Hepatocyte (in vitro differentiated cells): ENCODE results near the gene PXDC1. TPM values are rescaled to one million over a fixed set of nuclear protein-coding genes. Genes with fewer than 3 reads are reported as not detected.

Experiments
- DNase-seq: peaks from one replicate; pipeline ENCODE4 v3.0.0-alpha.2; 2016; ENCODE audit warnings: low spot score
- H2AFZ ChIP-seq: fragments of 200-600 bp; sonication (generic); 2 replicates; pipeline ENCODE4 v1.6.0; 2016; ENCODE audit warnings: antibody characterized with exemption, mild to moderate bottlenecking
- H3K27ac ChIP-seq: fragments of 200-600 bp; sonication (generic); 2 replicates; pipeline ENCODE4 v1.5.1; 2016; ENCODE audit warnings: mild to moderate bottlenecking
- H3K27me3 ChIP-seq: fragments of 200-600 bp; sonication (generic); 2 replicates; pipeline ENCODE4 v1.6.1; 2016
- H3K36me3 ChIP-seq: fragments of 200-600 bp; sonication (generic); replicated peaks from 2 replicates; pipeline ENCODE4 v1.5.1; 2016; ENCODE audit warnings: low read depth; ENCODE audit not compliant: insufficient read depth
- H3K4me1 ChIP-seq: fragments of 200-600 bp; sonication (generic); 2 replicates; pipeline ENCODE4 v1.5.1; 2016; ENCODE audit warnings: mild to moderate bottlenecking, moderate library complexity; ENCODE audit not compliant: insufficient read depth
- H3K4me2 ChIP-seq: fragments of 200-600 bp; sonication (generic); 2 replicates; pipeline ENCODE4 v1.6.0; 2016
- H3K4me3 ChIP-seq: fragments of 200-600 bp; sonication (generic); 2 replicates; pipeline ENCODE4 v1.5.1; 2016; ENCODE audit warnings: mild to moderate bottlenecking
- H3K79me2 ChIP-seq: fragments of 200-600 bp; sonication (generic); 2 replicates; pipeline ENCODE4 v1.6.0; 2017; ENCODE audit warnings: mild to moderate bottlenecking
- H3K9me2 ChIP-seq: fragments of 200-600 bp; sonication (generic); replicated peaks from 2 replicates; pipeline ENCODE4 v1.6.0; 2017; ENCODE audit warnings: mild to moderate bottlenecking; ENCODE audit not compliant: insufficient read depth
- H3K9me3 ChIP-seq: fragments of 200-600 bp; sonication (generic); 2 replicates; pipeline ENCODE4 v1.5.1; 2016; ENCODE audit warnings: low read depth, mild to moderate bottlenecking
- H4K20me1 ChIP-seq: fragments of 200-600 bp; sonication (generic); 2 replicates; pipeline ENCODE4 v1.6.0; 2016; ENCODE audit warnings: mild to moderate bottlenecking; ENCODE audit not compliant: insufficient read depth, poor library complexity, severe bottlenecking
- EZH2 ChIP-seq: fragments of 200-600 bp; sonication (generic); IDR thresholded peaks from 2 replicates; pipeline ENCODE4 v1.6.1; 2016; ENCODE audit warnings: antibody characterized with exemption, mild to moderate bottlenecking, borderline replicate concordance
- EZH2phosphoT487 ChIP-seq: fragments of 200-600 bp; sonication (generic); IDR thresholded peaks from one replicate; pipeline ENCODE4 v1.6.1; 2018; ENCODE audit warnings: antibody characterized with exemption, mild to moderate bottlenecking, low read depth, moderate library complexity; ENCODE audit not compliant: unreplicated experiment, severe bottlenecking
- WGBS: methylation state at CpG from one replicate; pipeline ENCODE4 v1.1.6; 2016; ENCODE audit warnings: low lambda C conversion rate; ENCODE audit errors: missing lambda C conversion rate; 5-methylcytosine and 5-hydroxymethylcytosine counted together
- polyA plus RNA-seq: library from polyadenylated mRNA; unstranded; fragments of >200 nt; fragmentation: Nextera tagmentation; extraction: Ambion mirVana; gene quantifications from 2 replicates; pipeline ENCODE4 v1.2.1, GENCODE V29; 2016
- total RNA-seq: library from RNA; depleted of rRNA; stranded (reverse); fragments of >200 nt; gene quantifications from 2 replicates; pipeline ENCODE4 v1.2.3, GENCODE V29; 2014
- TF ChIP-seq, protein P1 (sequence below): fragments of 200-600 bp; sonication (generic); IDR thresholded peaks from 2 replicates; pipeline ENCODE4 v1.5.1; 2016; ENCODE audit warnings: antibody characterized with exemption, mild to moderate bottlenecking; ENCODE audit not compliant: poor library complexity

PXDC1 gene
- total and polyA plus RNA-seq, 2 experiments from 2014 or later: 83.8 to 90.8 TPM

DNA sequence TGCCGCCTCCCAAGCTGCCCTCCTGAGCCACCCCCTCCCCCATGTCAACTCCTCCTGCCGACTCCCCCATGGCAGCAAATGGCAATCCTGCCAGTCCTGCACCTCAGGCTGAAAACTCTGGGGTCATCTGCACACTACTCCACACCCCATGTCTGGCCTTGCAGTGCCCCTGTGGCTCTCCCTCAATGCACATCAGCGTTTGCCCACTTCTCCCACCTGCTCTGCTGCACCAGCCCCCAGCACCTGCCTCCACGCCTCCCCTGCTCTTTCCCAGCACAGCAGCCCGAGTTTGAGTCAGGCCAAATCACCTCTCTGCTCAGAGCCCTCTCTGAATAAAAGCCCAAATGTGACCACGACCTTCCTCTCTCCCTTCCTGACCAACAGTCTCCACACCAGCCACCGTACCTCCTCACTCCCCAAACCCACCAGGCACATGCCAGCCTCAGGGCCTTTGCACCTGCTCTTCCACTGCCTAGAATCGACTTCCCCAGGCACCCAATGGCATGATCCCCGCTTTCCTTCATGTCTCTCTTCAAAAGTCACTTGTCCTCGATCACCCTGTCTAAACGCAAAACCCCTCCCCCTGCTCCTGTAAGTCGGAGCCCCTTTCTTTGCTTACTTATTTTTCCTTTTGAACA is 4.3 kb downstream of the PXDC1 start:
- Histone ChIP-seq H3K4me2 (peak overlapping the region; percentile 92), H3K27ac (no peak overlapping the region), H3K4me1 (peaks cover 35% of the 10 kb centered on the region), H3K4me3 (no peak overlapping the region), H2AFZ (no peak overlapping the region), H3K27me3 (no peaks in the 10 kb centered on the region), H4K20me1 (peaks cover 58% of the 10 kb centered on the region), H3K9me2 (no peaks in the 10 kb centered on the region), H3K36me3 (no peaks in the 10 kb centered on the region), H3K79me2 (peaks cover 83% of the 10 kb centered on the region), H3K9me3 (no peaks in the 10 kb centered on the region)
- TF ChIP-seq, protein P1, sequence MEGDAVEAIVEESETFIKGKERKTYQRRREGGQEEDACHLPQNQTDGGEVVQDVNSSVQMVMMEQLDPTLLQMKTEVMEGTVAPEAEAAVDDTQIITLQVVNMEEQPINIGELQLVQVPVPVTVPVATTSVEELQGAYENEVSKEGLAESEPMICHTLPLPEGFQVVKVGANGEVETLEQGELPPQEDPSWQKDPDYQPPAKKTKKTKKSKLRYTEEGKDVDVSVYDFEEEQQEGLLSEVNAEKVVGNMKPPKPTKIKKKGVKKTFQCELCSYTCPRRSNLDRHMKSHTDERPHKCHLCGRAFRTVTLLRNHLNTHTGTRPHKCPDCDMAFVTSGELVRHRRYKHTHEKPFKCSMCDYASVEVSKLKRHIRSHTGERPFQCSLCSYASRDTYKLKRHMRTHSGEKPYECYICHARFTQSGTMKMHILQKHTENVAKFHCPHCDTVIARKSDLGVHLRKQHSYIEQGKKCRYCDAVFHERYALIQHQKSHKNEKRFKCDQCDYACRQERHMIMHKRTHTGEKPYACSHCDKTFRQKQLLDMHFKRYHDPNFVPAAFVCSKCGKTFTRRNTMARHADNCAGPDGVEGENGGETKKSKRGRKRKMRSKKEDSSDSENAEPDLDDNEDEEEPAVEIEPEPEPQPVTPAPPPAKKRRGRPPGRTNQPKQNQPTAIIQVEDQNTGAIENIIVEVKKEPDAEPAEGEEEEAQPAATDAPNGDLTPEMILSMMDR: no peak
- no peak for TF ChIP-seq EZH2phosphoT487
- no peak for TF ChIP-seq EZH2
- WGBS: 94% methylated on average over 12 of the region's 12 CpGs
- DNase-seq: no peak

DNA sequence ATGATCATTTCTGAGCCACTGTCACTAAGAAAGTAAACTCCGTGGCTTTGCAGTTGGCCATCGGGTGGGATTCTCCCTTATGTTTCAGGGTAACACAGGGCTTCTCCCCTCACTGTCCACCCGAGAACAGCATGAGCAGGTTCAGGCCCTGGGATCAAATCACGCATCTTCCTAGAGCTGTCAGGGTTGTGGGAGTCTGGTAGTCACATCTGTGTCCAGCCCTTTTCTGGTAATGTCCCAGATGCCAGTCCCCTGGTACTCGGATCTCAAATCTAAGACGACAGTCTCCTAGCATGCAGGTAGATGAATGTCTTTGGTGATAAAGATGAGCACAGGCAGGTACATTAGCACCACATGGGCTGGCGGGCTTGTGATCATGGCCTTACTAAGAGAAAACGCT is 4.8 kb downstream of the PXDC1 start:
- Histone ChIP-seq H3K4me2 (no peak overlapping the region), H3K9me2 (no peaks in the 10 kb centered on the region), H3K4me1 (peaks cover 35% of the 10 kb centered on the region), H3K4me3 (no peak overlapping the region), H3K79me2 (peaks cover 88% of the 10 kb centered on the region), H4K20me1 (peaks cover 63% of the 10 kb centered on the region), H3K27me3 (no peaks in the 10 kb centered on the region), H3K9me3 (no peaks in the 10 kb centered on the region), H3K36me3 (no peaks in the 10 kb centered on the region), H3K27ac (no peak overlapping the region), H2AFZ (no peak overlapping the region)
- no peak for DNase-seq
- TF ChIP-seq EZH2 (no peak), EZH2phosphoT487 (no peak)
- TF ChIP-seq, protein P1: no peak
- WGBS: 98% methylated on average over 8 of the region's 8 CpGs

DNA sequence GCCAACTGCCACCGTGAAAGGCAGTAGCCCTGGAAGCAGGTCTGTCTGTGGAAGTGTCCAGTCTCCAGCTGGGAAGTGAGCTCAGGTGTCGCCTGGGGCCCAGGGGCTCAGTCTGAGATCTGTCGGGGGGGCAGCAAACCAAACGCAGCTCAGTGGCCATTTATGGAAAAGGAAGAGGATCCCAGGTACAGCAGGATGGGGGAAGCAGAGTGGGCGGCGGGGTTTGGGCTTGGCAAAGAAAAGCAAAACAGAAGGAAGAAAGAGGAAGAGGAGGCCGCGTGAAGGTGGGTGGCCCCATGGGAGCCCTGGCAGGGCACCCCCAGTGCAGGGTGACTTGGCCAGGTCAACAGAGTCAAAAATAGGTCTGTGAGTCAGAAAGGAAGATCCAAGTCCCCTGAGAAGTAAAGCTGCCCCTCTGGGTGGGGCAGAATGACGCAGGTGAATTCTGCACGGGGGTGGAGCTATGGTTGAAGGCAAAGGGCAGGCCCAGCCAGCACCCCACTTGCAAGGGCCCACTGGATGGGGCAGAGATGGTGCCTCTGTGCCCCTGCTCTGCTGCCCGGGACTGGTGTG is 5.3 kb downstream of the PXDC1 start:
- DNase-seq: no peak
- H3K27me3 ChIP-seq: no peaks in the 10 kb centered on the region
- peaks cover 35% of the 10 kb centered on the region for H3K4me1 ChIP-seq
- no peaks in the 10 kb centered on the region for H3K36me3 ChIP-seq
- no peak overlapping the region for H3K4me2 ChIP-seq
- no peaks in the 10 kb centered on the region for H3K9me2 ChIP-seq
- no peak overlapping the region for H2AFZ ChIP-seq
- no peak for TF ChIP-seq EZH2
- TF ChIP-seq, protein P1: no peak
- TF ChIP-seq EZH2phosphoT487: no peak
- H4K20me1 ChIP-seq: peaks cover 68% of the 10 kb centered on the region
- no peak overlapping the region for H3K4me3 ChIP-seq
- H3K27ac ChIP-seq: no peak overlapping the region
- peaks cover 91% of the 10 kb centered on the region for H3K79me2 ChIP-seq
- no peaks in the 10 kb centered on the region for H3K9me3 ChIP-seq
- WGBS: 86% methylated on average over 11 of the region's 11 CpGs
